ENCODE data around the gene CACNA1C. TPM values are rescaled to one million over a fixed set of nuclear protein-coding genes. Genes with fewer than 3 reads are reported as not detected.
"Not testable (repeated sequence)": the region's sequence is repeated elsewhere in the genome, so short reads cannot be mapped to it uniquely, and the experiment has no call there.

Gene CACNA1C
- total RNA-seq, 4 donors from 2014 or later, result 9.7 to 42.1 (median 18.1) TPM

DNA sequence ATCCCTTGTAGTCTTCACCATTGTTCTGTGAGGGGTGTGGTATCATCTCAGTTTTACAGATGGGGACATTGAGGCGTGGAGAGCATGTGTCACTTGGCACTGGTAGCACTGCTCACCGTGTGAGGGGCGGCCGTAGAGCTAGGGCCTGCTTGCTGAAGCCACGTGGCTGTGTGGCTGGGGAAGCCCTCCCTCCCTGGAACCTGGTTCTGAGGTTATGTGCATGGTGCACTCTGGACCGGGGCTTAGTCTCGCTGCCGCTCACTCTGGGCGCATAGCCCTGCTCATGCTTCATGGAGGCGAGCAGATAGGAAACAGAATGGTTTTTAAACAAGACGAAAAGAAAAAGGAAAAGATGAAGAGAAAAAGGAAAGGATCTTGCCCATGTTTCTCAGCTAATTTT, 46.1 kb downstream of the CACNA1C start:
- TF ChIP-seq, protein P1, sequence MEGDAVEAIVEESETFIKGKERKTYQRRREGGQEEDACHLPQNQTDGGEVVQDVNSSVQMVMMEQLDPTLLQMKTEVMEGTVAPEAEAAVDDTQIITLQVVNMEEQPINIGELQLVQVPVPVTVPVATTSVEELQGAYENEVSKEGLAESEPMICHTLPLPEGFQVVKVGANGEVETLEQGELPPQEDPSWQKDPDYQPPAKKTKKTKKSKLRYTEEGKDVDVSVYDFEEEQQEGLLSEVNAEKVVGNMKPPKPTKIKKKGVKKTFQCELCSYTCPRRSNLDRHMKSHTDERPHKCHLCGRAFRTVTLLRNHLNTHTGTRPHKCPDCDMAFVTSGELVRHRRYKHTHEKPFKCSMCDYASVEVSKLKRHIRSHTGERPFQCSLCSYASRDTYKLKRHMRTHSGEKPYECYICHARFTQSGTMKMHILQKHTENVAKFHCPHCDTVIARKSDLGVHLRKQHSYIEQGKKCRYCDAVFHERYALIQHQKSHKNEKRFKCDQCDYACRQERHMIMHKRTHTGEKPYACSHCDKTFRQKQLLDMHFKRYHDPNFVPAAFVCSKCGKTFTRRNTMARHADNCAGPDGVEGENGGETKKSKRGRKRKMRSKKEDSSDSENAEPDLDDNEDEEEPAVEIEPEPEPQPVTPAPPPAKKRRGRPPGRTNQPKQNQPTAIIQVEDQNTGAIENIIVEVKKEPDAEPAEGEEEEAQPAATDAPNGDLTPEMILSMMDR (IDR thresholded peaks at IDR 0.05), result no peak
- TF ChIP-seq POLR2A (IDR thresholded peaks at IDR 0.05), result no peak
- Histone ChIP-seq H3K4me3 (no peak overlapping the region), H3K4me1 (no peaks in the 10 kb centered on the region), H3K9me3 (no peaks in the 10 kb centered on the region), H3K27ac (no peak overlapping the region), H3K27me3 (no peaks in the 10 kb centered on the region), H3K36me3 (no peaks in the 10 kb centered on the region)
- no peak for DNase-seq

- no peak overlapping the region for H3K27ac ChIP-seq
These were observed 46.8 kb downstream of the CACNA1C start for GRCh38 chr12:2099595-2099994.

GRCh38 chr12:2101359-2101758, 48.6 kb downstream of the CACNA1C start:
- no peaks in the 10 kb centered on the region for H3K4me1 ChIP-seq
- H3K27me3 ChIP-seq, result no peaks in the 10 kb centered on the region
- DNase-seq, result no peak
- TF ChIP-seq POLR2A (IDR thresholded peaks at IDR 0.05), result no peak
- TF ChIP-seq, protein P1 (IDR thresholded peaks at IDR 0.05), result no peak
- no peaks in the 10 kb centered on the region for H3K36me3 ChIP-seq
- no peak overlapping the region for H3K27ac ChIP-seq
- H3K4me3 ChIP-seq, result no peak overlapping the region
- no peaks in the 10 kb centered on the region for H3K9me3 ChIP-seq

More at GRCh38 chr12:2099595-2099994, 46.8 kb downstream of the CACNA1C start:
- no peak for TF ChIP-seq POLR2A (IDR thresholded peaks at IDR 0.05)
- no peak overlapping the region for H3K4me3 ChIP-seq
- H3K36me3 ChIP-seq, result no peaks in the 10 kb centered on the region
- no peaks in the 10 kb centered on the region for H3K27me3 ChIP-seq
- no peaks in the 10 kb centered on the region for H3K9me3 ChIP-seq
- no peaks in the 10 kb centered on the region for H3K4me1 ChIP-seq
- DNase-seq, result no peak

DNA sequence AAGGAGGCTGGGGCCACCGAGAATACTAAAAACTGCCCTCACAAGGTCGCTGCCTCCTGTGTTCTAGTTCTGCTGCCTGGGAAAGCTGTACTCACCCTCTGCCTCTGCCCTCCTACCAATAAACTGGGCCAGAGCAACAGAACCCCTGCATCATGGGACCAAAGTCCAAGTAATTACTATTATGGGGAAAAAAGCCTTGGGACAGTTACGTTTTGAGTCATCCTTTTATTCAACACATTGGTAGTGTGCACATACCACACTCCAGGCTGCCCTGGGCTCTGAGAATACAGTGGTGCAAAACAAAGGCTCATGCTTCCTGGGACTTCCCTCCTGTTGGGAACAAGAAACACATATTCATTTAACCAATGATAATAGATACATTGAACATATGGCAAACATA, 49.0 kb downstream of the CACNA1C start:
- Histone ChIP-seq H3K4me1 (no peaks in the 10 kb centered on the region), H3K36me3 (no peaks in the 10 kb centered on the region), H3K9me3 (no peaks in the 10 kb centered on the region), H3K27me3 (no peaks in the 10 kb centered on the region), H3K4me3 (no peak overlapping the region), H3K27ac (no peak overlapping the region)
- DNase-seq, result no peak
- TF ChIP-seq POLR2A (IDR thresholded peaks at IDR 0.05), result no peak
- TF ChIP-seq, protein P1 (IDR thresholded peaks at IDR 0.05), result no peak

- not testable (repeated sequence) for H3K27me3 ChIP-seq, H3K4me1 ChIP-seq, H3K4me3 ChIP-seq, H3K27ac ChIP-seq, DNase-seq, H3K36me3 ChIP-seq, H3K9me3 ChIP-seq
These were observed 49.9 kb downstream of the CACNA1C start for GRCh38 chr12:2102736-2103135.

- H3K36me3 ChIP-seq, H3K27me3 ChIP-seq, H3K27ac ChIP-seq, H3K4me1 ChIP-seq, H3K4me3 ChIP-seq, DNase-seq, H3K9me3 ChIP-seq: not testable (repeated sequence)
These were observed 52.6 kb downstream of the CACNA1C start for GRCh38 chr12:2105387-2105786.

GRCh38 chr12:2108166-2108565, 55.4 kb downstream of the CACNA1C start:
- no peak overlapping the region for H3K4me3 ChIP-seq
- TF ChIP-seq, protein P1 (IDR thresholded peaks at IDR 0.05), result no peak
- no peak for TF ChIP-seq POLR2A (IDR thresholded peaks at IDR 0.05)
- no peaks in the 10 kb centered on the region for H3K27me3 ChIP-seq
- no peaks in the 10 kb centered on the region for H3K36me3 ChIP-seq
- H3K4me1 ChIP-seq, result peaks cover 0 to 17% (median 0%) of the 10 kb centered on the region in 4 donors
- no peaks in the 10 kb centered on the region for H3K9me3 ChIP-seq
- DNase-seq, result no peak
- no peak overlapping the region for H3K27ac ChIP-seq
